Keratinocyte (primary cell): ENCODE results near the gene CDC42SE1. TPM values are rescaled to one million over a fixed set of nuclear protein-coding genes. Genes with fewer than 3 reads are reported as not detected.

Experiments used
- DNase-seq: peaks from one replicate; pipeline ENCODE4 v3.0.0-alpha.2; 2011; ENCODE audit warnings: low read depth, missing footprints, low spot score
- FAIRE-seq: peaks from 2 replicates; lab custom pipeline; 2011; peaks lifted over from hg19 to GRCh38; lab: Jason Lieb, UNC
- H2AFZ ChIP-seq: 2 replicates; pipeline ENCODE4 v1.6.0; 2012; ENCODE audit warnings: low read length, control low read depth, inconsistent platforms; ENCODE audit not compliant: control insufficient read depth
- H3K27ac ChIP-seq: 2 replicates; pipeline ENCODE4 v1.5.1; 2011; ENCODE audit warnings: low read length; ENCODE audit not compliant: control insufficient read depth, insufficient read depth
- H3K27me3 ChIP-seq: 3 replicates; pipeline ENCODE4 v1.6.0; 2011; ENCODE audit warnings: low read length; ENCODE audit not compliant: control insufficient read depth, insufficient read depth; ENCODE audit errors: extremely low read depth
- H3K36me3 ChIP-seq, 2 experiments: 2 replicates in 1 of 2; 3 replicates in 1 of 2; pipeline ENCODE4 v1.5.1; 2011; ENCODE audit warnings: low read length in 2 of 2, mild to moderate bottlenecking in 1 of 2; ENCODE audit not compliant: control insufficient read depth in 2 of 2, insufficient read depth in 2 of 2; ENCODE audit errors: extremely low read depth in 1 of 2
- H3K4me1 ChIP-seq: 3 replicates; pipeline ENCODE4 v1.5.1; 2011; ENCODE audit warnings: low read length; ENCODE audit not compliant: control insufficient read depth, insufficient read depth; ENCODE audit errors: extremely low read depth
- H3K4me2 ChIP-seq: 3 replicates; pipeline ENCODE4 v1.6.0; 2011; ENCODE audit warnings: low read depth, low read length; ENCODE audit not compliant: control insufficient read depth, insufficient read depth; ENCODE audit errors: extremely low read depth
- H3K4me3 ChIP-seq, 3 experiments: fragments of 200-600 bp in 1 of 3; sonication (generic) in 1 of 3; 2 replicates in 2 of 3; 3 replicates in 1 of 3; pipeline ENCODE4 v1.5.1; 2011 to 2016; ENCODE audit warnings: low read length in 3 of 3, mild to moderate bottlenecking in 3 of 3, control low read depth in 2 of 3, inconsistent platforms in 1 of 3, low read depth in 1 of 3, mixed read lengths in 1 of 3, mixed run types in 1 of 3, moderate library complexity in 1 of 3; ENCODE audit not compliant: control insufficient read depth in 2 of 3, insufficient read depth in 2 of 3; ENCODE audit errors: extremely low read depth in 1 of 3
- H3K79me2 ChIP-seq: 2 replicates; pipeline ENCODE4 v1.6.0; 2012; ENCODE audit warnings: low read length; ENCODE audit not compliant: control insufficient read depth, insufficient read depth
- H3K9ac ChIP-seq: 3 replicates; pipeline ENCODE4 v1.6.0; 2011; ENCODE audit warnings: low read length; ENCODE audit not compliant: control insufficient read depth, insufficient read depth; ENCODE audit errors: extremely low read depth
- H3K9me1 ChIP-seq: 3 replicates; pipeline ENCODE4 v1.6.0; 2011; ENCODE audit warnings: low read length; ENCODE audit not compliant: control insufficient read depth, insufficient read depth; ENCODE audit errors: extremely low read depth
- H3K9me3 ChIP-seq: 2 replicates; pipeline ENCODE4 v1.5.1; 2012; ENCODE audit warnings: low read depth, low read length; ENCODE audit not compliant: control insufficient read depth
- H4K20me1 ChIP-seq: 3 replicates; pipeline ENCODE4 v1.6.0; 2011; ENCODE audit warnings: low read length; ENCODE audit not compliant: control insufficient read depth, insufficient read depth; ENCODE audit errors: extremely low read depth
- EZH2 ChIP-seq: IDR thresholded peaks from one replicate; pipeline ENCODE4 v1.6.1; 2012; ENCODE audit warnings: inconsistent platforms, mild to moderate bottlenecking, low read length, moderate library complexity
- dilution Hi-C: fragments of 300-500 bp; cut with MboI; formaldehyde crosslinking; loops from one replicate; pipeline ENCODE4 v1.7.0; 2020; ENCODE audit warnings: low sequenced_read_pairs; ENCODE audit not compliant: extremely low pct_ligation_motif_present
- polyA plus RNA-seq, 5 experiments: library from polyadenylated mRNA; depleted of rRNA in 3 of 5; stranded (reverse) in 3 of 5; stranded (forward) in 1 of 5; unstranded in 1 of 5; fragments of >200 nt; gene quantifications; 1 replicate in 1 of 5; 2 replicates in 3 of 5; 3 replicates in 1 of 5; pipeline versions ENCODE4 v1.2.1 to v1.2.3, GENCODE V29; 2011 to 2012; ENCODE audit warnings: missing spikeins in 2 of 5, low read depth in 1 of 5, low replicate concordance in 1 of 5
- TF ChIP-seq, protein P1 (sequence below), 3 experiments: IDR thresholded peaks in 1 of 3; conservative IDR thresholded peaks in 1 of 3; optimal IDR thresholded peaks in 1 of 3; 2 replicates in 2 of 3; 3 replicates in 1 of 3; pipeline versions ENCODE3 to v1.5.1; 2011; ENCODE audit warnings: low read length in 3 of 3, mild to moderate bottlenecking in 3 of 3, moderate library complexity in 2 of 3, control low read depth in 1 of 3, inconsistent platforms in 1 of 3; ENCODE audit not compliant: insufficient read depth in 2 of 3; ENCODE audit errors: extremely low read depth in 1 of 3

Gene CDC42SE1
- polyA plus RNA-seq, 1 donor (not counting 4 experiments of a cell fraction or from before 2014, with no cell fraction given): 138 TPM

DNA sequence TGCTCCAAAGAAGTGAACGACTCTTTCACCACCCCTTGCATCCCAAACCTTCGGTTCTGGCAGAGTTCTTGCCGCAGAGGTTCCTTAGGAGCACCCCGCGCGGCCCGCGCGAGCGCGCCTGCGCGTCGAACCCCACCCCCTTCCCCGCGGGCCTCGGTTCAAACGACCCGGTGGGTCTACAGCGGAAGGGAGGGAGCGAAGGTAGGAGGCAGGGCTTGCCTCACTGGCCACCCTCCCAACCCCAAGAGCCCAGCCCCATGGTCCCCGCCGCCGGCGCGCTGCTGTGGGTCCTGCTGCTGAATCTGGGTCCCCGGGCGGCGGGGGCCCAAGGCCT lies 11.9 kb downstream of the CDC42SE1 start, which contains the start of gene C1orf56:
Gene C1orf56 (plus strand): TSS at position 161 of the 334 bp plus-strand sequence. CDS start 97 bp downstream, at position 258.
- Histone ChIP-seq H3K27ac (peak within 1 kb of the TSS; percentile 51), H3K79me2 (no peaks in the 10 kb centered on the region), H3K27me3 (no peaks in the 10 kb centered on the region), H3K9me1 (no peaks in the 10 kb centered on the region), H3K36me3 (peaks cover 12% of the 10 kb centered on the region in 2 experiments), H2AFZ (peak within 1 kb of the TSS; percentile 91), H3K9me3 (no peaks in the 10 kb centered on the region), H4K20me1 (peaks cover 2% of the 10 kb centered on the region), H3K4me2 (peak within 1 kb of the TSS; percentile 98), H3K4me1 (peaks cover 14% of the 10 kb centered on the region), H3K9ac (peak within 1 kb of the TSS; percentile 70), H3K4me3 (peak within 1 kb of the TSS; percentile 48 to 84 (median 79))
- FAIRE-seq: no peak
- DNase-seq: no peak
- TF ChIP-seq EZH2: no peak
- TF ChIP-seq, protein P1, sequence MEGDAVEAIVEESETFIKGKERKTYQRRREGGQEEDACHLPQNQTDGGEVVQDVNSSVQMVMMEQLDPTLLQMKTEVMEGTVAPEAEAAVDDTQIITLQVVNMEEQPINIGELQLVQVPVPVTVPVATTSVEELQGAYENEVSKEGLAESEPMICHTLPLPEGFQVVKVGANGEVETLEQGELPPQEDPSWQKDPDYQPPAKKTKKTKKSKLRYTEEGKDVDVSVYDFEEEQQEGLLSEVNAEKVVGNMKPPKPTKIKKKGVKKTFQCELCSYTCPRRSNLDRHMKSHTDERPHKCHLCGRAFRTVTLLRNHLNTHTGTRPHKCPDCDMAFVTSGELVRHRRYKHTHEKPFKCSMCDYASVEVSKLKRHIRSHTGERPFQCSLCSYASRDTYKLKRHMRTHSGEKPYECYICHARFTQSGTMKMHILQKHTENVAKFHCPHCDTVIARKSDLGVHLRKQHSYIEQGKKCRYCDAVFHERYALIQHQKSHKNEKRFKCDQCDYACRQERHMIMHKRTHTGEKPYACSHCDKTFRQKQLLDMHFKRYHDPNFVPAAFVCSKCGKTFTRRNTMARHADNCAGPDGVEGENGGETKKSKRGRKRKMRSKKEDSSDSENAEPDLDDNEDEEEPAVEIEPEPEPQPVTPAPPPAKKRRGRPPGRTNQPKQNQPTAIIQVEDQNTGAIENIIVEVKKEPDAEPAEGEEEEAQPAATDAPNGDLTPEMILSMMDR (optimal IDR thresholded peaks at IDR 0.05 in 1 of 3, IDR thresholded peaks at IDR 0.05 in 1 of 3, conservative IDR thresholded peaks at IDR 0.05 in 1 of 3; ENCODE audit: extremely low read depth in 1 of 3, insufficient read depth in 2 of 3, low read length in 3 of 3): no peak
- dilution Hi-C loops: no loop called here

DNA sequence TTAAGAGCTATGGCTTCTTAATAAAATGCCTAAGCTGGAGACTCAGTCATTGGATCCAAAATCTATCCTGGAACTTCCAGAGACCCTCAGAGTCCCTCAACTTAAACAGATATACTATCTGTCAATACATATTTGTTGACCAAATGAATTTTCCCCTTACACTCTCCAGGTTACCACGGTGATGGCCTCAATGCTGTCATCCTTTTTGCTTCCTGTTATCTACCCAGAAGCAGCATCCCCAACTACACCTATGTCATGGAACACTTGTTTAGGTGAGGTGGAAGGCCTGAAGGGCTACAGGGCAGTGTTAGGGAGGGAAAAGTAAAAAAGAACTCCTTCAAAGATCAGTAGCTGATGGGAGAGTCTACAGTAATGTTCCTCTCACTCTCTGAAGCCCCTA lies 16.3 kb downstream of the CDC42SE1 start:
- dilution Hi-C loops: no loop called here

More for the DNA sequence above, 16.3 kb downstream of the CDC42SE1 start:
- Histone ChIP-seq H2AFZ (no peak overlapping the region), H3K9me1 (no peaks in the 10 kb centered on the region), H3K79me2 (no peaks in the 10 kb centered on the region), H3K36me3 (no peaks in the 10 kb centered on the region), H4K20me1 (no peaks in the 10 kb centered on the region), H3K4me3 (no peak overlapping the region), H3K9ac (no peak overlapping the region), H3K27ac (no peak overlapping the region), H3K4me1 (peaks cover 11% of the 10 kb centered on the region), H3K27me3 (no peaks in the 10 kb centered on the region), H3K4me2 (no peak overlapping the region), H3K9me3 (no peaks in the 10 kb centered on the region)
- no peak for FAIRE-seq
- no peak for DNase-seq
- TF ChIP-seq, protein P1 (optimal IDR thresholded peaks at IDR 0.05 in 1 of 3, IDR thresholded peaks at IDR 0.05 in 1 of 3, conservative IDR thresholded peaks at IDR 0.05 in 1 of 3; ENCODE audit: extremely low read depth in 1 of 3, insufficient read depth in 2 of 3, low read length in 3 of 3): no peak
- TF ChIP-seq EZH2: no peak
